ENCODE data around the gene ANKRD40.
"Not testable (repeated sequence)": the region's sequence is repeated elsewhere in the genome, so short reads cannot be mapped to it uniquely, and the experiment has no call there.

DNA sequence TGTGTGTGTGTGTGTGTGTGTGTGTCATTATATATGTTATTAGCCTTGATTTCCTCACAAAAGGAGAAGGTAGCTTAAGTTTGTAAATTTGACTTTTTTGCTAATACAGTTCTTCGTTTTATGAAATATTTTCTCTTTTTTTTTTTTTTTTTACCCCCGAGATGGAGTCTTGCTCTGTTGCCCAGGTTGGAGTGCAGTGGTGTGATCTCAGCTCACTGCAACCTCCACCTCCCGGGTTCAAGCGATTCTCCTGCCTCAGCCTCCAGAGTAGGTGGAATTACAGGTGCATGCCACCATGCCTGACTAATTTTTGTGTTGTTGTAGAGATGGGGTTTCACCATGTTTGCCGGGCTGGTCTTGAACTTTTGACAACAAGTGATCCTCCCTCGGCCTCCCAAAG is 16.9 kb upstream of the ANKRD40 start:
- TF ChIP-seq POLR2A (IDR thresholded peaks at IDR 0.05): not testable (repeated sequence)
- TF ChIP-seq, protein P1, sequence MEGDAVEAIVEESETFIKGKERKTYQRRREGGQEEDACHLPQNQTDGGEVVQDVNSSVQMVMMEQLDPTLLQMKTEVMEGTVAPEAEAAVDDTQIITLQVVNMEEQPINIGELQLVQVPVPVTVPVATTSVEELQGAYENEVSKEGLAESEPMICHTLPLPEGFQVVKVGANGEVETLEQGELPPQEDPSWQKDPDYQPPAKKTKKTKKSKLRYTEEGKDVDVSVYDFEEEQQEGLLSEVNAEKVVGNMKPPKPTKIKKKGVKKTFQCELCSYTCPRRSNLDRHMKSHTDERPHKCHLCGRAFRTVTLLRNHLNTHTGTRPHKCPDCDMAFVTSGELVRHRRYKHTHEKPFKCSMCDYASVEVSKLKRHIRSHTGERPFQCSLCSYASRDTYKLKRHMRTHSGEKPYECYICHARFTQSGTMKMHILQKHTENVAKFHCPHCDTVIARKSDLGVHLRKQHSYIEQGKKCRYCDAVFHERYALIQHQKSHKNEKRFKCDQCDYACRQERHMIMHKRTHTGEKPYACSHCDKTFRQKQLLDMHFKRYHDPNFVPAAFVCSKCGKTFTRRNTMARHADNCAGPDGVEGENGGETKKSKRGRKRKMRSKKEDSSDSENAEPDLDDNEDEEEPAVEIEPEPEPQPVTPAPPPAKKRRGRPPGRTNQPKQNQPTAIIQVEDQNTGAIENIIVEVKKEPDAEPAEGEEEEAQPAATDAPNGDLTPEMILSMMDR (IDR thresholded peaks at IDR 0.05): not testable (repeated sequence)
